HCT116 (cell line): ENCODE data around the gene CELA2A. TPM values are rescaled to one million over a fixed set of nuclear protein-coding genes. Genes with fewer than 3 reads are reported as not detected.

ENCODE experiments used
- ATAC-seq: fragments of 200-7000 bp; cut with Tn5 transposase; 2 replicates; pipeline ENCODE4 v1.9.1; 2020; ENCODE audit warnings: mild to moderate bottlenecking, moderate library complexity
- BruUV-seq: library from RNA; stranded (reverse); fragments of 400-500 nt; replicated peaks from 2 replicates; lab custom pipeline; 2021; lab: Mats Ljungman, UMichigan
- CTCF ChIA-PET: fragments of 300-600 bp; sonication (Branson Sonifier 250); formaldehyde crosslinking; loops from one replicate; lab custom pipeline; 2021; ENCODE audit warnings: antibody characterized with exemption; lab: Charles Lee
- POLR2A ChIA-PET: fragments of 300-600, 350-600 bp; sonication (Branson Sonifier 250); formaldehyde crosslinking; loops from one replicate; lab custom pipeline; 2021; ENCODE audit warnings: antibody characterized with exemption; lab: Charles Lee
- RAD21 ChIA-PET, 2 experiments: fragments of 300-600 bp; sonication (Branson Sonifier 250); formaldehyde crosslinking; loops; one replicate each; lab custom pipeline; 2023; ENCODE audit warnings: low total read pairs in 2 of 2; ENCODE audit not compliant: uncharacterized antibody in 2 of 2, unreplicated experiment in 2 of 2, low non-redundant PET in 1 of 2; lab: Charles Lee
- DNase-seq: peaks from one replicate; pipeline ENCODE4 v3.0.0-alpha.2; 2010; ENCODE audit warnings: low read depth, low spot score
- H2AFZ ChIP-seq: fragments of 200-600 bp; shearing (Covaris generic), sonication (generic); 2 replicates; pipeline ENCODE4 v1.6.1; 2017; ENCODE audit warnings: low read depth, mixed run types, mixed read lengths, antibody characterized with exemption, low read length; ENCODE audit not compliant: poor library complexity, severe bottlenecking
- H3K27ac ChIP-seq: 2 replicates; pipeline ENCODE4 v1.5.1; 2012; ENCODE audit warnings: low read depth, low read length
- H3K27me3 ChIP-seq: fragments of 200-600 bp; sonication (generic); 2 replicates; pipeline ENCODE4 v1.6.1; 2016; ENCODE audit warnings: mixed run types, low read length, mixed read lengths; ENCODE audit not compliant: insufficient read depth
- H3K36me3 ChIP-seq, 2 experiments: fragments of 200-500 bp in 1 of 2; fragments of 200-600 bp in 1 of 2; sonication (Bioruptor generic) in 1 of 2; sonication (generic) in 1 of 2; 2 replicates each; pipeline versions ENCODE4 v1.5.1 to v1.6.1; 2014 to 2016; ENCODE audit warnings: low read length in 2 of 2, inconsistent platforms in 1 of 2, mixed read lengths in 1 of 2, mixed run types in 1 of 2; ENCODE audit not compliant: insufficient read depth in 2 of 2, control insufficient read depth in 1 of 2
- H3K4me1 ChIP-seq, 2 experiments: fragments of 200-600 bp in 1 of 2; sonication (generic) in 1 of 2; 2 replicates each; pipeline versions ENCODE4 v1.5.1 to v1.6.1; 2012 to 2017; ENCODE audit warnings: low read length in 2 of 2, inconsistent platforms in 1 of 2, mild to moderate bottlenecking in 1 of 2, mixed read lengths in 1 of 2, mixed run types in 1 of 2, moderate library complexity in 1 of 2; ENCODE audit not compliant: insufficient read depth in 2 of 2, control insufficient read depth in 1 of 2
- H3K4me2 ChIP-seq: fragments of 200-600 bp; sonication (generic); 2 replicates; pipeline ENCODE4 v1.6.1; 2017; ENCODE audit warnings: mixed run types, low read length, mixed read lengths
- H3K4me3 ChIP-seq, 2 experiments: fragments of 200-600 bp in 1 of 2; sonication (generic) in 1 of 2; replicated peaks in 1 of 2; 2 replicates each; pipeline ENCODE4 v1.5.1; 2011 to 2016; ENCODE audit warnings: low read length in 2 of 2, control low read depth in 1 of 2, low read depth in 1 of 2, mild to moderate bottlenecking in 1 of 2, mixed read lengths in 1 of 2, mixed run types in 1 of 2
- H3K79me2 ChIP-seq: fragments of 200-600 bp; sonication (generic); 2 replicates; pipeline ENCODE4 v1.6.1; 2017; ENCODE audit warnings: mild to moderate bottlenecking, mixed run types, low read length, moderate library complexity, mixed read lengths; ENCODE audit not compliant: insufficient read depth
- H3K9ac ChIP-seq: fragments of 200-600 bp; sonication (generic); 2 replicates; pipeline ENCODE4 v1.6.1; 2016; ENCODE audit warnings: low read length, mixed read lengths
- H3K9me2 ChIP-seq: fragments of 200-600 bp; sonication (generic), shearing (Covaris generic); 2 replicates; pipeline ENCODE4 v1.6.1; 2017; ENCODE audit warnings: mixed run types, mild to moderate bottlenecking, moderate library complexity; ENCODE audit not compliant: insufficient read depth
- H3K9me3 ChIP-seq, 2 experiments: fragments of 200-500 bp in 1 of 2; fragments of 200-600 bp in 1 of 2; sonication (Bioruptor generic) in 1 of 2; sonication (generic) in 1 of 2; 2 replicates each; pipeline ENCODE4 v1.6.1; 2014 to 2017; ENCODE audit warnings: low read length in 2 of 2, mixed read lengths in 2 of 2, inconsistent platforms in 1 of 2, low read depth in 1 of 2, mild to moderate bottlenecking in 1 of 2, mixed run types in 1 of 2, moderate library complexity in 1 of 2; ENCODE audit not compliant: control insufficient read depth in 1 of 2, insufficient read depth in 1 of 2
- H4K20me1 ChIP-seq: fragments of 200-600 bp; sonication (generic), shearing (Covaris generic); 2 replicates; pipeline ENCODE4 v1.6.1; 2017; ENCODE audit warnings: mixed run types, mild to moderate bottlenecking, moderate library complexity; ENCODE audit not compliant: insufficient read depth
- CBX3 ChIP-seq: IDR thresholded peaks from 2 replicates; pipeline ENCODE4 v1.6.1; 2012; ENCODE audit warnings: low read depth
- CEBPB ChIP-seq: IDR thresholded peaks from 2 replicates; pipeline ENCODE4 v1.6.1; 2012; ENCODE audit warnings: low read depth
- CTCF ChIP-seq, 3 experiments: fragments of 200-600 bp in 1 of 3; sonication (generic) in 1 of 3; IDR thresholded peaks in 2 of 3; conservative IDR thresholded peaks in 1 of 3; 2 replicates each; pipeline ENCODE4 v1.5.1; 2012 to 2017; ENCODE audit warnings: low read depth in 2 of 3, low read length in 2 of 3, antibody characterized with exemption in 1 of 3, borderline replicate concordance in 1 of 3, control low read depth in 1 of 3, mild to moderate bottlenecking in 1 of 3, mixed read lengths in 1 of 3, mixed run types in 1 of 3, moderate library complexity in 1 of 3; ENCODE audit not compliant: insufficient read depth in 1 of 3
- JUND ChIP-seq: IDR thresholded peaks from 2 replicates; pipeline ENCODE4 v1.6.1; 2012
- MAX ChIP-seq: IDR thresholded peaks from 2 replicates; pipeline ENCODE4 v1.6.1; 2012
- POLR2A ChIP-seq: IDR thresholded peaks from 2 replicates; pipeline ENCODE4 v1.7.0; 2011; ENCODE audit warnings: borderline replicate concordance; ENCODE audit not compliant: insufficient read depth, insufficient read length; ENCODE audit errors: extremely low read depth
- RAD21 ChIP-seq: IDR thresholded peaks from 2 replicates; pipeline ENCODE4 v1.6.1; 2012; ENCODE audit warnings: low read depth, mild to moderate bottlenecking
- SP1 ChIP-seq: IDR thresholded peaks from 2 replicates; pipeline ENCODE4 v1.6.1; 2012; ENCODE audit warnings: low read depth
- TCF7L2 ChIP-seq: IDR thresholded peaks from 2 replicates; pipeline ENCODE4 v1.7.0; 2011; ENCODE audit warnings: borderline replicate concordance, inconsistent platforms; ENCODE audit not compliant: insufficient read depth, insufficient read length; ENCODE audit errors: extremely low read depth
- YY1 ChIP-seq: IDR thresholded peaks from 2 replicates; pipeline ENCODE4 v1.6.1; 2011; ENCODE audit warnings: low read length, low read depth, moderate library complexity, mild to moderate bottlenecking; ENCODE audit not compliant: insufficient replicate concordance; ENCODE audit errors: extremely low read depth
- ZNF274 ChIP-seq: fragments of 200-500 bp; sonication (Bioruptor generic); IDR thresholded peaks from 2 replicates; pipeline ENCODE4 v1.6.1; 2014; ENCODE audit warnings: mild to moderate bottlenecking, low read depth, low read length, inconsistent platforms
- intact Hi-C: fragments of 100-400 bp; cut with micrococcal nuclease; formaldehyde crosslinking; loops from 2 replicates; pipeline ENCODE4 v1.10.0; 2022
- total RNA-seq: library from RNA; stranded (reverse); gene quantifications from one replicate; pipeline ENCODE4 v1.2.1, GENCODE V29; 2021; ENCODE audit not compliant: unreplicated experiment
- TF ChIP-seq, protein P1 (sequence below): IDR thresholded peaks from 2 replicates; pipeline ENCODE4 v1.6.1; 2012; ENCODE audit warnings: low read depth
- TF ChIP-seq, protein P2 (sequence below): IDR thresholded peaks from 2 replicates; pipeline ENCODE4 v1.6.1; 2012

Gene CELA2A
- total RNA-seq, 1 experiment from 2014 or later = 1.6 TPM

GRCh38 chr1:15454256-15454655 lies 2.3 kb upstream of the CELA2A start:
- Histone ChIP-seq H3K9me3 (peaks cover 0 to 3% of the 10 kb centered on the region in 2 experiments; a peak in 1 of 4 replicates), H3K4me3 (no peak overlapping the region), H2AFZ (no peak overlapping the region), H3K27me3 (no peaks in the 10 kb centered on the region), H3K27ac (no peak overlapping the region), H3K4me1 (no peaks in the 10 kb centered on the region), H3K9ac (no peak overlapping the region), H4K20me1 (no peaks in the 10 kb centered on the region), H3K79me2 (no peaks in the 10 kb centered on the region), H3K36me3 (no peaks in the 10 kb centered on the region), H3K4me2 (no peak overlapping the region), H3K9me2 (no peaks in the 10 kb centered on the region)
- DNase-seq (no peak), ATAC-seq (no peak)
- intact Hi-C loops = no loop called here
- ChIA-PET CTCF (no interaction called here), RAD21 (no interaction called here), POLR2A (no interaction called here)
- no TSS peak for BruUV-seq
- TF ChIP-seq RAD21 (no peak), MAX (no peak), CBX3 (no peak)

DNA sequence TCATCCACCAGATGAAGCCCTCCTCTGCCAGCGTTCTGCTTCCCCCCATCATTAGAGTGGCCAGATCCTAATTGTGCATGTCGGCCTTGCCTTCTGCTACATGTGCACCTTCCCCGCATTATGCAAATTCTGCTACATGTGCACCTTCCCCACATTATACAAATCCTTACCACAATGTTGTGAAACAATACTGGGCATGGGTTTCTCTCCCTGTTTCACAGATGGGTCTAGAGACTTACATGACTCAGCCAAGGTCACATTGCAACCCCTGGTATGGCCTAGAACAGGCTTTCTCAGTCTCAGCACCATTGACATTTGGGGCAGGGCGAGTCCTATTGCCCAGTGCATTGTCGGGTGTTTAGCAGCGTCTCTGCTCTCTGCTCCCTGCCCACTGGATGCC lies 1.0 kb upstream of the CELA2A start:
- H2AFZ ChIP-seq = no peak overlapping the region
- no TSS peak for BruUV-seq
- intact Hi-C loops = no loop called here
- no peak overlapping the region for H3K9ac ChIP-seq
- DNase-seq (no peak), ATAC-seq (no peak)
- H3K9me2 ChIP-seq = no peaks in the 10 kb centered on the region
- ChIA-PET RAD21 (no interaction called here), CTCF (no interaction called here), POLR2A (no interaction called here)
- H3K4me2 ChIP-seq = no peak overlapping the region
- no peak overlapping the region for H3K27ac ChIP-seq
- peaks cover 3 to 10% of the 10 kb centered on the region in 2 experiments; a peak in 3 of 4 replicates for H3K4me1 ChIP-seq
- no peaks in the 10 kb centered on the region for H3K79me2 ChIP-seq
- H3K4me3 ChIP-seq = no peak overlapping the region
- peaks cover 0 to 3% of the 10 kb centered on the region in 2 experiments; a peak in 1 of 4 replicates for H3K9me3 ChIP-seq
- no peaks in the 10 kb centered on the region for H3K27me3 ChIP-seq
- no peaks in the 10 kb centered on the region for H3K36me3 ChIP-seq
- no peaks in the 10 kb centered on the region for H4K20me1 ChIP-seq
- TF ChIP-seq POLR2A = no peak
- no peak for TF ChIP-seq CEBPB
- TF ChIP-seq YY1 = no peak
- no peak for TF ChIP-seq TCF7L2
- no peak for TF ChIP-seq JUND
- TF ChIP-seq, protein P1, sequence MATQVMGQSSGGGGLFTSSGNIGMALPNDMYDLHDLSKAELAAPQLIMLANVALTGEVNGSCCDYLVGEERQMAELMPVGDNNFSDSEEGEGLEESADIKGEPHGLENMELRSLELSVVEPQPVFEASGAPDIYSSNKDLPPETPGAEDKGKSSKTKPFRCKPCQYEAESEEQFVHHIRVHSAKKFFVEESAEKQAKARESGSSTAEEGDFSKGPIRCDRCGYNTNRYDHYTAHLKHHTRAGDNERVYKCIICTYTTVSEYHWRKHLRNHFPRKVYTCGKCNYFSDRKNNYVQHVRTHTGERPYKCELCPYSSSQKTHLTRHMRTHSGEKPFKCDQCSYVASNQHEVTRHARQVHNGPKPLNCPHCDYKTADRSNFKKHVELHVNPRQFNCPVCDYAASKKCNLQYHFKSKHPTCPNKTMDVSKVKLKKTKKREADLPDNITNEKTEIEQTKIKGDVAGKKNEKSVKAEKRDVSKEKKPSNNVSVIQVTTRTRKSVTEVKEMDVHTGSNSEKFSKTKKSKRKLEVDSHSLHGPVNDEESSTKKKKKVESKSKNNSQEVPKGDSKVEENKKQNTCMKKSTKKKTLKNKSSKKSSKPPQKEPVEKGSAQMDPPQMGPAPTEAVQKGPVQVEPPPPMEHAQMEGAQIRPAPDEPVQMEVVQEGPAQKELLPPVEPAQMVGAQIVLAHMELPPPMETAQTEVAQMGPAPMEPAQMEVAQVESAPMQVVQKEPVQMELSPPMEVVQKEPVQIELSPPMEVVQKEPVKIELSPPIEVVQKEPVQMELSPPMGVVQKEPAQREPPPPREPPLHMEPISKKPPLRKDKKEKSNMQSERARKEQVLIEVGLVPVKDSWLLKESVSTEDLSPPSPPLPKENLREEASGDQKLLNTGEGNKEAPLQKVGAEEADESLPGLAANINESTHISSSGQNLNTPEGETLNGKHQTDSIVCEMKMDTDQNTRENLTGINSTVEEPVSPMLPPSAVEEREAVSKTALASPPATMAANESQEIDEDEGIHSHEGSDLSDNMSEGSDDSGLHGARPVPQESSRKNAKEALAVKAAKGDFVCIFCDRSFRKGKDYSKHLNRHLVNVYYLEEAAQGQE = no peak
- TF ChIP-seq, protein P2, sequence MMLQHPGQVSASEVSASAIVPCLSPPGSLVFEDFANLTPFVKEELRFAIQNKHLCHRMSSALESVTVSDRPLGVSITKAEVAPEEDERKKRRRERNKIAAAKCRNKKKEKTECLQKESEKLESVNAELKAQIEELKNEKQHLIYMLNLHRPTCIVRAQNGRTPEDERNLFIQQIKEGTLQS = no peak
- no peak for TF ChIP-seq ZNF274
- TF ChIP-seq SP1 = no peak
- no peak for TF ChIP-seq RAD21
- no peak for TF ChIP-seq CTCF (IDR thresholded peaks at IDR 0.05 in 2 of 3, conservative IDR thresholded peaks at IDR 0.05 in 1 of 3; ENCODE audit: borderline replicate concordance in 1 of 3, insufficient read depth in 1 of 3, low read depth in 2 of 3, low read length in 2 of 3)
